Measurements from ENCODE around the gene LYRM4.

- TF ChIP-seq POLR2A (IDR thresholded peaks at IDR 0.05; ENCODE audit: low read length), result no peak
- TF ChIP-seq GATA1 (IDR thresholded peaks at IDR 0.05; ENCODE audit: low read depth, low read length), result no peak
Measured at GRCh38 chr6:5159162-5159561, 101.6 kb downstream of the LYRM4 start.

Measured in erythroblast (primary cell).